ENCODE results near the gene RCOR1.

- TF ChIP-seq CTCF (IDR thresholded peaks at IDR 0.05; ENCODE audit: insufficient read depth, low read length, poor library complexity, severe bottlenecking) (no peak), EZH2phosphoT487 (conservative IDR thresholded peaks at IDR 0.05; ENCODE audit: low read length) (no peak)
These were observed 13.6 kb upstream of the RCOR1 start for GRCh38 chr14:102578821-102579220.
